HG03159 (cell line): ENCODE results near the gene GEMIN4.
"Not testable (repeated sequence)": the region's sequence is repeated elsewhere in the genome, so short reads cannot be mapped to it uniquely, and the experiment has no call there.

ENCODE experiments used
- ATAC-seq: cut with Tn5 transposase; IDR thresholded peaks from one replicate; pipeline ENCODE4 v1.9.1; 2021; ENCODE audit warnings: mild to moderate bottlenecking, moderate library complexity; ENCODE audit not compliant: unreplicated experiment

GEMIN4 gene

DNA sequence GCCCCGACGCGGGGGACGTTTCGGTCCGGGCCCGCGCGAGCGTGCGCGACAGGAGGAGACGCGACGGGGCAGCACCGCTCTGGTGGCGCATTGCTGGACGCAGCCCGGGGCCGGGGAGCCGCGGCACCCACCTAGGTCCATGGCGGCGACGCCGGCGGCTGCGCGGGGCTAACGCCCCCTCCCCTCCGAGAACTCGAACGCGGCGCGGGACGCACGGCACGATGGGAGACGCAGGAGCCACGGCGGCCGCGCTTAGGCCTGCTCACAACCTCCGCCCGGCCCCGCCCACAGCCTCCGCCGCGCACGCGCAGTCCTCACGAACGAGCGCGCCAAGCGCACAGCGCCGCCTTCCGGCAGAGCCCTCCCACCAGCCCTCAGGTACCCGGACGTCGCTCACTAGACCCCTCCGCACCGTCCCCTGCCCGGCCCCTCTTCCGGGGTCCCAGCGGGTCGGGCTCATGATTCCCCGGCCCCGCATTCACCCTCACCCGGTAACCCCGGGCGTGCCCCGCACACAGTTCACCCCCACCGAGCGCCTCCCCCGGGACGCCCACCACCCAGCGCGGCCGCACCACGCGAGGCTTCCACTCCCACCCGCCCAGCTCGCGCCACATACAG, at the start of gene GEMIN4:
Gene GEMIN4, minus strand, starts transcription at position 263 of the 618 bp plus-strand sequence. Its CDS starts 122 bp downstream, at position 141.
- peak; percentile 80 for ATAC-seq

DNA sequence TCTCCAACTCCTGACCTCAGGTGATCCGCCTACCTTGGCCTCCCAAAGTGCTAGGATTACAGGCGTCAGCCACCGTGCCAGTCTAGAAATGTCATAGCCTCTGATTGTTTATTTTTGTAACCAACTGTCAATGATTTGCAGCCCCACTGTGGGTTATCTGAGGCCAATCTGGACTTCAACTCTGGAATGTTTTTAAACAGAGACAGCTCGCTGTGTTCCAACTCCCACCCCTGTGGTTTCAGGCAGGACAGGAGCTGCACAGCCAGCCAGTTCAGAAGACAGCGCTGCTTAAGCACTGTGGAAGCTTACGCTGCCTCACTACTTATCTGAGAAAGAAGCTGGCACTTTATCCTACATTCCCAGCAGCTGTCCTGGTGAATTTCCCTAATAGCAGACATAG, 49.6 kb upstream of the GEMIN4 start:
- no peak for ATAC-seq

DNA sequence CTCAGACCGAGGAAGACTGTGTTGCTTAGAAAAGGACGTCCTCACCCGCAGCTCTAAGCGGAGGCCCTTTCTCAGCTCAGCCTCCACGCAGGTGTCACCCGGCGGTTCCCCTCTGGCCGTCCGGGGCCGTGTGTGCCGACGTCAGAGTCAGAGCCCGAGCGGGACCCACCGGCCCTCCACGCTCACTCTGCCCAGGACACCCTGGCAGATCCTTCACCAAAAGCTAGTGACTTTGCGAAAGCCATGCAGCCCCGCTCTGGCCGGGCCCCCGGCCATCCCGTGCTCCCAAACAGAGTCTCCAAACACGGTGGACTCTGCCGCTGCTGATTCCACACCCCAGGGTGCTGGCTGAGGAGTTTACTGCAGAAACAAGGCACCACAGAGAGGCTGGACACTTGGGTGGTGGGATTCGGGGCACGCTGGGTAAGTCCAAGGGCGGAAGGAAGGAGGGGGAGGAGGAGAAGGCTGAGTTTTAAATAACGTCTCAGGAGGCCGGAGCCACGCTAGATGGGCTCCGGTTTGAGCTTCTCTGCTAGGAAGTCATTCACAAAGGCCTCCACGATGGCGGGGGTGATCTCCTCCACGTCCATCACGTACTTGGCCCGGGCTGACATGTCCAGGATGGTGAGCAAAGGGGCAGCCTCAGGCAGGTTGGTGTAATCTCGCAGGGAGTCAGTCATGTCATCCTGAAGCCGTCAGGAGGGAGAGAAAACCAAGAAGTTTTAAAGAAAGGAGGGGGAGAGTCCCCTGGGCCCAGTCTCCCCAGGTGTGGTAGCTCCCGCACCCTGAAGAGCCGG, 48.6 kb upstream of the GEMIN4 start:
- ATAC-seq: no peak

DNA sequence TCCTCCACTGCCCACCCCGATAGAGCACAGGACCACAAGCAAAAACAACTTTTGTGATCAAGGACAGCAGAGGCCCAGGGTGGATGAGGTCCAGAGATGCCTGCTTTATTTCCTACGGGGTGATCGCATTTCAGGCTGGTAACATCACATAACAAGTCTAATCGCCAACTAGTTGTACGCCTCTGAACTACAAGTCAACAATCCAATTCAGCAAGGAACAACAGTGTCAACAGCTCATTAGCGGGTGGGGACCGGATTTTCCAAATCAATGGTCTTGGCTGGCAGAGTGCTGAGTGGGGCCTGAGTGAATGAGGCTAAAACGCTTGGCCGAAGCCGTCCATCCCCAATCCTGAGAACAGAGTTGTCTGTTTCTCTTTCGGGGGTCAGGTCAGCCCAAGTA, 47.2 kb upstream of the GEMIN4 start:
- no peak for ATAC-seq

DNA sequence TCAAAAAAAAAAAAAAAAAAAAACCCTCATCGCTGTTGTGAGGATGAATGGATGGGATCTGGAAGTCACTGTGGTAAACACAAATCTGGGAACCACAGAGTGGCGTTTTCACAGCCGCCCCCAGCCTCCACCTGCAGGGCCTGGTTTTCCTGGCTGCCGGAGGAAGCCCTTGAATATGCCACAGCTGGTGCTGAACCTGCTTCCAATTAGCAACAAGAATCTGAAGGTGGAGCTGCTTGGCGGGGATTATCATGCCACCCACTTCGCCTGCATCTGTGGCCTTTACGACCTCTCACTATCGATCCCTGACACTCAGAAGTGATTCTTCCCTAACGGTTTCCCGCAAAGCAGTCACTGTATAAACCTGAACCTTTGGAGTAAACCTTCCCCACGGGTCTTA, 46.2 kb upstream of the GEMIN4 start:
- ATAC-seq: no peak

DNA sequence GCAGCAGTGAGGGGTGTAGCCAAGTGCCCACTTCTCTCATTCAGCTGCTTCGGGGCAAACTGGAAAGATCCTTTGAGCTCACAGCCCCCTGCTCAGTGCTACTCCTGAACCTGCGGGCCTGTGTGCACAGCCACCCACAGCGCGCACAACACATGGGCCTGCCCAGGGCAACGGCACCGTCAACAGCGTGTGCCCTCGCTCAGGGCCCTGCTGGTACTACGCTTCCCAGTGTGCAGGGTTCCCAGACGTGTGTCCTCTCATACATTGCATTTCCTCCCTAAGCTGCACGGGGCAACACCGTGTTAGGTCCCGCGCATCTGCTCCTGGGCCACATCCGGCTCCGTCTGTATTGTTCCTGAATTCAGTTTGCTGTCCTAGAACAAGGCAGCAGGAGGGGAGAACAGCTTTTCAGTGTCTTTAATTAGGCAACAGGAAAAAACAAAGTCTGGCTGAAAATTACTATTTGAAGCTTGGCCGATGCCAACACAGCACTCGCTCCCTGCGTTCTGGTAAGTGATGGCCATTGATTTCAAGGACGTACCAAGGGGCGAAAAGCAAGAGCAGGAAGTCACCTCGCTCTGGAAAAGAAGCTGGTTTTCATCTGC, 45.3 kb upstream of the GEMIN4 start:
- ATAC-seq: no peak

DNA sequence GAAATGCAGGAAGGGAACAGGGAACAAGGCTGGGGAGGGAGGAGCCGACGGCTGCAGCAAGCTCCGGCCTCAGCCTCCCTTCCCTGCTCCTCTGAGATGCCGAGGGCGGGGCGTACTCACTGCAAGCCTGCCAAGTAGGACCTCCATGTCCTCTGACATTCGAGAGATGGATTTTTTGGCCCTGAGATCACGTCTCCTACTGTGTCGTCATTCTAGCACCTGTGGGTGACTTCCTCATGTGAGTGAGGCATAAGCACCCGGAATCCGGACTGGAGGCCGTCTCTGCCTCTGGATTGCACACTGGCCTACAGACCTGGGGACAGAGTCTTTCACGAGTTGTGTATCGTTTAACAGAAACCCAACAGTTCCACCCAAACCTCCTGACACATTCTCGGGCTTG, 44.5 kb upstream of the GEMIN4 start:
- no peak for ATAC-seq

DNA sequence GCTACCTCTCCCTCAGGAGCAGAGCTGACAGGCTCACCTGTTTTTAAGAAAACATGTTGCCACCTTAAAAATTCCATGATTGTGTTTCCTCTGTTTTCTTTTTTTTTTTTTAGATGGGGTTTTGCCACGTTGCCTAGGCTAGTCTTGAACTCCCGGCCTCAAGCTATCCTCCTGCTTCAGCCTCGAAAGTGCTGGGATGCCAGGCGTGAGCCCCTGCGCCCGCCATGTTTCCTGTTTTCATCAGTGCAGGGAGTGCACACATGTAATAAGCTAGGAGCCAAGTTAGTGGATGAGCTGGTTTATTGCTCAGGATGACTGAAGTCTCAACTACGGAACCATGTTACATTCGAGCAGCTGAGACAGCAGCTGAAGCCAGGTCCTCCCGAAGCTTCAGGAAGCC, 43.7 kb upstream of the GEMIN4 start:
- ATAC-seq: no peak

DNA sequence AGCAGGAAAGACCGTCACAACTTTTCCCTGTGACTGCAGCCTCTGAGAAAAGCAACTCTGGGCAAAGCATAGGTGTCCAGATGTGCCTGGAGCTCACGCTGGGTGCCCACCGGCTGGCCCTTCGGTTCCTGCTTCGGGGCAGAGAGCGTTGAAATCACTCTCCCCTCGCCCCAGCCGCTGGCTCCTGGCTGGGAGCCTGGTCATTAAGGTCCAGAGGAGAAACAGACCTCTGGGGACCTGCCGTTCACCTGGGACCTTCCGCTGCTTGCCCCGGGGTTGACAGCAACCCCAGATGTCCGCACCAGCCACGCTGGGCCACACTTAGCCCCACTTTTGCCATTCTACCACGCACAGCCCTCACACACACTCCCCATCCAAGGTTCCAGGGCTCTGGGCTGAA, 43.2 kb upstream of the GEMIN4 start:
- no peak for ATAC-seq

DNA sequence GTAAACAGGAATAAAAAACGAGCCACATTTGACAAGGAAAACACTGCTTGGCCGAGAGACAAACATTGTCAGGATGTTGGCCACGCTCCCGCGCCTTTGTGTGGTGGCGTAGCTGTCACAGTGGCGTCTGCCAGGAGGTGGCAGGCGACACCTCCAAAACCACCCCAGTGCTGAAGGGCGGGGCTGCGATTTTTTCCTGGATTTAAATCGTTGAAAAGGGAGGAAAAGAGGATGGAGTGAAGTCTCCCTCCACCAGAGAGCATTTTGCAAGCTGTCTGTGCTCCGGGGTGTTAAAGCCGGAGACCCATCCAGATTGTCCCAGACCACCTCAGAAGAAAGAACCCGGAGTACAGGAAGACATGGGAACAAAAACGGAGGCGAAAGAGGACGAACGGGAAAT, 42.8 kb upstream of the GEMIN4 start:
- ATAC-seq: no peak

DNA sequence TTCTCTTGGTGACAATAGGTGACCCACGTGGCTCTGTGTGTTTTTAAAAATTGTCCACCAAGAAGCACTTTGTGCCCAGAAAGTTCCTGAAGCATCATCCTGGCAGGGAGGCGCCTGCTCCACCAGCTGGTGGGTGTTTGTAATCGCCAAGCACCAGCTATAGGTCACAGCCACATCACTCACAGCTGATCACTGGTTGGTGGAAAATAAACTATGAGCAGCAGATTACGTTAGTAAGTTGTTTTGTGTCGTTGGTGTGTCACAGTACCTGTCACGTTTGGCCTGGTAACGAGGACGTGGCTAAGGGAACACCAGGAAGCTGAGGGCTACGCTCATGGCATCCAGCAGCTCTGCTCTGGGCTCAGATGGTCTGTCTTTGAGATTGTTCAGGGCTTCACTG, 40.2 kb upstream of the GEMIN4 start:
- no peak for ATAC-seq

DNA sequence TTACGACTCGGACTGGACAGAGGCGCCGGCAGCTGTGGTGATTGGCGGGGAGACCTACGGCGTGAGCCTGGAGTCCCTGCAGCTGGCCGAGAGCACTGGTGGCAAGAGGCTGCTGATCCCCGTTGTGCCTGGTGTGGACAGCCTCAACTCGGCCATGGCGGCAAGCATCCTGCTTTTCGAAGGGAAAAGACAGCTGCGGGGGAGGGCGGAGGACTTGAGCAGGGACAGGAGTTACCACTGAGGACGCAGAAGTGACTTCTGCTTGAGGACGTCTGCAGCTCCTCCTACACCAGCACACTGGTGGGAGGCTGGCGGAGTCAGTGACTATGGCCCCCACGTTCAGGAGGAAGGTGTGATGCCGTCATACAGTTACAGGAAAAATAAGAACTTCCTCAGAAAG, 39.8 kb upstream of the GEMIN4 start:
- no peak for ATAC-seq

DNA sequence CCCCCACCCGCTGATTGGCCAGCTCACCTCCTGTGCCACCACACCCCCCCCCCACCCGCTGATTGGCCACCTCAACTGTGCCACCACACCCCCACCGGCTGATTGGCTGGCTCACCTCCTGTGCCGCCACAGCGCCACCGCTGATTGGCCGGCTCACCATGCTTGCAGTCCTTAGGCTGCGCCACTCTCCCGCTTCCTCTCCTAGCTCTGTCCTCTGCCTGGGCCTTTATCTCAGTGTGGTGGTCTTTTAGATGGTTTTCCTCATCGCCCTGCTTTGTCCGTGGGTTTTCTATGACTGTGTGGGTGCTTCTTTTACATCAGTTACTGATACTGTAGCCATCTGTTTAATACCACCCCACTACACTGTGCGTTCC, 38.8 kb upstream of the GEMIN4 start:
- not testable (repeated sequence) for ATAC-seq

DNA sequence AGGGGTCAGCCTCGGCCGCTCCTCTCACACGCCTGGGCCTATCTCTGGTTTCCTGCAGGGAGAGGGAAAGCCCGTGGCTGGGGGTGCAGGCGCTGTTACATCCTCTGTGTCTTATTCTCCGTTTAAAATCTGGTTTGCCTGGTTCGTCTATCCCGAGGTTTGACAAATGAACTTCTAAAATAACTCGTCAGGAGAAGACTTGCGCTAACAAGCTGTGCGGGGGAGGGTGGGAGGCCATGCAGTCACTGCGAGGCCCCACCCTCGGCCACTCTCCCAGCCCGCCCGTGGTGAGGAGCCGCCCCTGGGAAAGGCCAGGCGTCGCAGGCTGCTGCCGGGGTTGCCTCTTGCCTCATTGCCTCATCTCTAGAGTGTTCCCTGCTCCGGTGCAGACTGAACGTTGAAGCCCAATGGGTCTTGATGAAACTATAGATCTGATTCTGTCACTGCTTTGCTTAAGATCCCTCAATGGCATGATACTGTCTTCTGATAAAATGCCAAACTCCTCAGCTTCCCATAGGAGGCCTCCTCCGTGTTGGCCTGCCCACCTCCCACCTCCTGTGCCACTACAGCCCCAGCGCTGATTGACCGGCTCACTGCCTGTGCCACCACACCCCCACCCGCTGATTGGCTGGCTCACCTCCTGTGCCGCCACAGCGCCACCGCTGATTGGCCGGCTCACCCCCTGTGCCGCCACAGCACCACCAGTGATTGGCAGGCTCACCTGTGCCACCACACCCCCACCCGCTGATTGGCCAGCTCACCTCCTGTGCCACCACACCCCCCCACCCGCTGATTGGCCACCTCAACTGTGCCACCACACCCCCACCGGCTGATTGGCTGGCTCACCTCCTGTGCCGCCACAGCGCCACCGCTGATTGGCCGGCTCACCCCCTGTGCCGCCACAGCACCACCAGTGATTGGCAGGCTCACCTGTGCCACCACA, 38.1 kb upstream of the GEMIN4 start:
- not testable (repeated sequence) for ATAC-seq

DNA sequence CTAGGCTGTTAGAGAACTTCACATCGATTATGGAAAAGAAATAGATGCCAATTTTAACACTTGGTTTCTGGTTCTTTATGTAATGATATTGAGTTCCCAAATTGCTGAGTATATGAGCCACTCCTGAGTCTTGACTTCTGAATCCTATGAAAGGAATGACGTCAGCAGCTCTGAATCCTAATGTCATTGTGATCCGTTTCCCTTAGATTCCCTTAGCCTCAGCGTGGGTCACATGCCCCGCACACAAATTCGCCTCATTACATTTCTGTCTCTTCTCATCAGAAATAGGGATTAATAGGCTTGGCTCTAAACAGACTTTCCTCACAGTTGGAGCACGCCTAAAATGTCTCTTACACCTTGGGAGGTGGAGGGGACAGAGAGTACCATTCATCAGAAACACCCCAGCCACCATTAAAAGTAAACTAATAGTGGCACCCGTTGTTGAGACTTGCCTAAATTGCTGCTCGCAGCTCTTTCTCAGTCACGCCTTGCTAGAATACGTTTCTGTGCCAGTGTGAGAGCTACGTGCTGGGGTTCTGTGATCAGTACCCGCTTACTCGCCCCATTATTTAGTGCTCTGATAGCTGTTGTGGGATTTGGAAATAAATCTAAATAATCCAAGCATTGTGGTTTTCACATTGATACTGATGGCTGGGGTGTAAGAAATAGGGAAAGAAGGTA, 37.2 kb upstream of the GEMIN4 start:
- no peak for ATAC-seq

DNA sequence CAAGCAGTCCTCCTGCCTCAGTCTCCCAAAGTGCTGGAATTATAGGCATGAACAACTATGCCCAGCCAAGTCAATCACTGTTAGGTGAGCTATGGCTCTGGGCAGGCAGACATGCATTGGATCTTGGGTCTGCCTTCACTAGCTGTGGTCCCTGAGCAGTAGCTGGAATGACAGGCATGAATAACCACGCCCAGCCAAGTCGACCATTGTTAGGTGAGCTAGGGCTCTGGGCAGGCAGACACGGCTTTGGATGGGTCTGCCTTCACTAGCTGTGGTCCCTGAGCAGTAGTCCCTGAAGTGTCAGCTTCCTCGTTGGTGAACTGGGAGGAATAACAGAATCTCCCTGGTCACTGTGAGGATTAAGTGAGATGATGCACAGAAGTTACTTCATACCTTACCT, 36.5 kb upstream of the GEMIN4 start:
- ATAC-seq: no peak

DNA sequence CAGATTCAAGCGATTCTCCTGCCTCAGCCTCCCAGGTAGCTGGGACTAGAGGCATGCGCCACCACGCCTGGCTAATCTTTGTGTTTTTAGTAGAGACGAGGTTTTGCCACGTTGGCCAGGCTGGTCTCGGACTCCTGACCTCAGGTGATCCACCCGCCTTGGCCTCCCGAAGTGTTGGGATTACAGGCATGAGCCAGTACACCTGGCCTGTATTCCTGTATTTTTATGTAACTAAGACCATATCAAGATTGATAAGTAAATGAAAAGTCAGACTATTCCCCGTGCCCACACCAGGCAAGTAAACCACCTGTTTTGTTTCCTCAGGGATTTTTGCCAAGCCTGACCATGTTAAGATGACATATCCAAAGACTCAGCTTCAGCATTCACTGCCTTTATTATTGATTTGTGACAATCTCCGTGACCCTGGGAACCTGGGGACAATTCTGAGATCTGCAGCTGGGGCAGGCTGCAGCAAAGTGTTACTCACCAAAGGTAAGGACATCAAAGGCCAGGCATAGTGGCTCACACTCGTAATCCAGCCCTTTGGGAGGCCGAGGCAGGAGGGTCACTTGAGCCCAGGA, 35.7 kb upstream of the GEMIN4 start:
- ATAC-seq: no peak

DNA sequence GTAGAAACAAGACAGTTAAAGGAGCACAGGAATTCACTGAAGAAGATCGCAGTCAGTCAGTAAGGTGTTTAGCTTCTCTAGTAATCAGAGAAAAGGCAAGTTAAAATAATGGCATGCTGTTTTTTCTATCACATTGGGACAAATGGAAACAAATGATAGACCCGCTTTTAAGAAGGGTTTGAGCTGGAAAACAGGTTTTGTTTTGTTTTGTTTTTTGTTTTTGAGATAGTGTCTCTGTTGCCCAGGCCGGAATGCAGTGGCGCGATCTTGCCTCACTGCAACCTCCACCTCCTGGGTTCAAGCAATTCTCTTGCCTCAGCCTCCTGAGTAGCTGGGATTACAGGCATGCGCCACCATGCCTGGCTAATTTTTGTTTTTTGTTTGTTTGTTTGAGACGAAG, 33.8 kb upstream of the GEMIN4 start:
- ATAC-seq: not testable (repeated sequence)

DNA sequence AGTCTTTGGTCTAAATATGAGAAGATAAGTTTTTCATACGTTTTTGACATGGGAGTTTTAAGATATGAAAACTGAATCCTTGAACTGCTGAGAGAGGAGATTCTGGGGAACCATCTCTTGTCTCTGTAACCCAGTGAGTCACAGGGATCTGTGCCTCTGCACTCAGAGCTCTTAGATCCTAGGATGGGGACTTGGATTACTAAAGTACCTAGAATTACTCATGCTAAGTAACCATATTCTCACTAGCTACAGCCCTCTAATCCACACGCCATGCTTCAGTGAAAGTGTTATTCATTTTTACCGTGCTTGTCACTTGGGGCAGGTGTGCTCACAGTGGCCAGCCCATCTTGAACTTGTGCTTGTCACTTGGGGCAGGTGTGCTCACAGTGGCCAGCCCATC, 32.1 kb upstream of the GEMIN4 start:
- no peak for ATAC-seq
